Neural progenitor cell (in vitro differentiated cells): Measurements from ENCODE around the gene ABTB2.

ENCODE experiments used
- CTCF ChIP-seq: fragments of 200-600 bp; sonication (generic); IDR thresholded peaks from 2 replicates; pipeline ENCODE4 v1.5.1; 2017; ENCODE audit warnings: antibody characterized with exemption, mild to moderate bottlenecking
- EZH2 ChIP-seq: fragments of 200-600 bp; sonication (generic); IDR thresholded peaks from 2 replicates; pipeline ENCODE4 v1.6.1; 2017; ENCODE audit warnings: antibody characterized with exemption, mild to moderate bottlenecking, moderate library complexity
- EZH2phosphoT487 ChIP-seq: fragments of 200-600 bp; sonication (generic); IDR thresholded peaks from 2 replicates; pipeline ENCODE4 v1.6.1; 2017; ENCODE audit warnings: antibody characterized with exemption

- no peak for TF ChIP-seq CTCF
- TF ChIP-seq EZH2 = no peak
- no peak for TF ChIP-seq EZH2phosphoT487
Observed at GRCh38 chr11:34354782-34355181, 3.0 kb downstream of the ABTB2 start.
